Activated T-cell treated with anti-CD3 and anti-CD28 coated beads, Interleukin-2, amount 50 U/mL, for 4 hours (primary cell): ENCODE results near the gene OAS1. TPM values are rescaled to one million over a fixed set of nuclear protein-coding genes. Genes with fewer than 3 reads are reported as not detected.

Experiments
- ATAC-seq, 2 donors: fragments of 200-7000 bp; cut with Tn5 transposase; one replicate each; pipeline ENCODE4 v1.10.0; 2021
- DNase-seq: peaks from one replicate; pipeline ENCODE4 v3.0.0-alpha.2; 2020
- H3K27me3 Mint-ChIP-seq: one replicate; pipeline ENCODE4 v1.8.0; 2021; ENCODE audit warnings: low read depth, mixed read lengths
- H3K36me3 Mint-ChIP-seq: one replicate; pipeline ENCODE4 v1.8.0; 2022; ENCODE audit warnings: mixed read lengths; ENCODE audit not compliant: insufficient read depth
- H3K4me1 Mint-ChIP-seq: one replicate; pipeline ENCODE4 v1.8.0; 2021; ENCODE audit warnings: low read depth, mixed read lengths
- H3K4me3 Mint-ChIP-seq: one replicate; pipeline ENCODE4 v1.8.0; 2021; ENCODE audit warnings: mild to moderate bottlenecking, moderate library complexity, mixed read lengths
- H3K9me3 Mint-ChIP-seq: one replicate; pipeline ENCODE4 v1.8.0; 2021; ENCODE audit warnings: mixed read lengths
- total RNA-seq, 3 donors: library from RNA; stranded (reverse); gene quantifications; one replicate each; pipeline ENCODE4 v1.2.1, GENCODE V29; 2021

OAS1 gene
- total RNA-seq: 1 to 10 TPM; 3.2 to 7.8 (median 4.0) TPM

DNA sequence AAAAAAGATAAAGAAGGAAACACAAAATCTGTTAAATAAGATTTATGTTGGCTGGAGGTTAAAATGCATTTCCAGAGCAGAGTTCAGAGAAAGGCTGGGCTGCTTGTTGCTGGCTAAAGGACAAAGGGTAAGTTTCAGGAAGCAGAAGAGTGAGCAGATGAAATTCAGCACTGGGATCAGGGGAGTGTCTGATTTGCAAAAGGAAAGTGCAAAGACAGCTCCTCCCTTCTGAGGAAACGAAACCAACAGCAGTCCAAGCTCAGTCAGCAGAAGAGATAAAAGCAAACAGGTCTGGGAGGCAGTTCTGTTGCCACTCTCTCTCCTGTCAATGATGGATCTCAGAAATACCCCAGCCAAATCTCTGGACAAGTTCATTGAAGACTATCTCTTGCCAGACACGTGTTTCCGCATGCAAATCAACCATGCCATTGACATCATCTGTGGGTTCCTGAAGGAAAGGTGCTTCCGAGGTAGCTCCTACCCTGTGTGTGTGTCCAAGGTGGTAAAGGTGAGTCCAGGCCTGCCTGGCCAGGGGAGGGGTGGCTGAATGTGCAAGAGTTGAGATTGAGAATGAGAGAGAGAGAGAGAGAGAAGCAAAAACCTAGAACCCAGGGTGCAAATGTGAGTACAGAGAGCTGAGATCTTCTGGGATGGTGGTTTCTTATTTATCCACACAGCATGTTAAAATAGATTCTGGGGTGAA lies at the start of gene OAS1:
OAS1 (plus strand) TSS at position 251 of the 703 bp plus-strand sequence; CDS start at position 329, 78 bp downstream.
- Mint-ChIP-seq H3K27me3 (no peaks in the 10 kb centered on the region), H3K36me3 (peaks cover 13% of the 10 kb centered on the region), H3K9me3 (no peaks in the 10 kb centered on the region), H3K4me1 (peaks cover 85% of the 10 kb centered on the region), H3K4me3 (peak within 1 kb of the TSS; percentile 97)
- ATAC-seq (peak; percentile 80 to 82), DNase-seq (no peak)

DNA sequence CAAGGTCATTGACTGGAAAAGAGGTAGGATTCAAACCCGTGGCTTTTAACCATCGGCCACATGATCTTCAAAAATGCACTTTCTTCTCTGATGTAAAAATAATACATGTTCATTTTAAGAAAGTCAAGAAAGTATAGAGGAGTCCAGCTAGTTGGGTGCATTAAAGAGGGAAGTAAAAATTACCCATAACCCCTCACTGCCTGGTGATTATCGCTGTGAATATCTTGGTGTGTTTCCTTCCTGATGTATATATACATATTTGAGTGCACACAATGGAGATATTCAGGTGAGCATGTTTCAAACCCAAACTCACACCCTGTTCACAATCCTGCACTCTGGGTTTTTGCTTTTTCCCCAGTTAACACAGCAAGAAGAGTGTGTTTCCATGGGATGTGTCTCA lies 47.5 kb upstream of the OAS1 start:
- Mint-ChIP-seq H3K9me3 (no peaks in the 10 kb centered on the region), H3K4me1 (no peaks in the 10 kb centered on the region), H3K36me3 (no peaks in the 10 kb centered on the region), H3K4me3 (no peak overlapping the region), H3K27me3 (peaks cover 36% of the 10 kb centered on the region)
- no peak for DNase-seq
- ATAC-seq: no peak

DNA sequence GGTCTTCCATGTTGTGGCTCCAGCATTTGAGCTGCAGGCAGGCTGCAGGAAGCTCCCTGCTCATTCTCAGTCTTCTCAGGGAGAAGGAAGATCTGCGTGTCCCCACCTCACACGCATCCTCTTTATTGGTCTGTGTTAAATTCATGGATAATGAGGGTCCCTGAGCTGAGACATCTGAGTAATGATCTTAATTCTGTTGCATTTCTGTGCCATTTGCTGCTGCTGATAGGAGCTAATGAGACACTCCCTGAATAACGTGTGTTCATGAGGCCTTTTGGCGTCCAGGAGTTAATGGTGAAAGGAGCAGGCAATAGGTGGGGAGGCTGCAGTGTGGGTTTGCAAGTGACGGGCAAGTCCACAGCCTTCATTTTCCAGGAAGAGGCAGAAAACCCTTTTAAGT lies 46.6 kb upstream of the OAS1 start:
- Mint-ChIP-seq H3K4me1 (no peaks in the 10 kb centered on the region), H3K36me3 (no peaks in the 10 kb centered on the region), H3K4me3 (no peak overlapping the region), H3K27me3 (peaks cover 35% of the 10 kb centered on the region), H3K9me3 (no peaks in the 10 kb centered on the region)
- no peak for DNase-seq
- no peak for ATAC-seq

DNA sequence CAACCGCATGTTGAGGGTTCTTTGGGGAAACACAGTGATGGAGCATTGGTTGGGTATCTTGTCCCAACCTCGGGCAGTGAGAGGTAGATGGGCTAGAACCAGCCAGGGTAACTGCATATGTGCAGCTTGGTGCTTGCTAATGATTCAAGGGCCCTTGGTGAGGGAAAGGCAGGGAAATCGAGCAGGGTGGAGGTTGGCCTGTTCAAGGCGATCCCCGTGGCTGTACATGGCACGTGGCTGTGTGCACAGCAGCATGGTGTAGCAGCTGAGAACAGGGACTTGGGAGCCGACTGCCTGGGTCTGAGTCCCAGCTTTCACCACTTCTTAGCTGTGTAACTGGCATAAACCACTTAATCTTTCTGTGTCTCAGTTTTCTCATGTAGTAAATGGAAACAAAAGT lies 45.5 kb upstream of the OAS1 start:
- Mint-ChIP-seq H3K4me1 (no peaks in the 10 kb centered on the region), H3K4me3 (no peak overlapping the region), H3K36me3 (no peaks in the 10 kb centered on the region), H3K9me3 (no peaks in the 10 kb centered on the region), H3K27me3 (peaks cover 29% of the 10 kb centered on the region)
- no peak for ATAC-seq
- no peak for DNase-seq

DNA sequence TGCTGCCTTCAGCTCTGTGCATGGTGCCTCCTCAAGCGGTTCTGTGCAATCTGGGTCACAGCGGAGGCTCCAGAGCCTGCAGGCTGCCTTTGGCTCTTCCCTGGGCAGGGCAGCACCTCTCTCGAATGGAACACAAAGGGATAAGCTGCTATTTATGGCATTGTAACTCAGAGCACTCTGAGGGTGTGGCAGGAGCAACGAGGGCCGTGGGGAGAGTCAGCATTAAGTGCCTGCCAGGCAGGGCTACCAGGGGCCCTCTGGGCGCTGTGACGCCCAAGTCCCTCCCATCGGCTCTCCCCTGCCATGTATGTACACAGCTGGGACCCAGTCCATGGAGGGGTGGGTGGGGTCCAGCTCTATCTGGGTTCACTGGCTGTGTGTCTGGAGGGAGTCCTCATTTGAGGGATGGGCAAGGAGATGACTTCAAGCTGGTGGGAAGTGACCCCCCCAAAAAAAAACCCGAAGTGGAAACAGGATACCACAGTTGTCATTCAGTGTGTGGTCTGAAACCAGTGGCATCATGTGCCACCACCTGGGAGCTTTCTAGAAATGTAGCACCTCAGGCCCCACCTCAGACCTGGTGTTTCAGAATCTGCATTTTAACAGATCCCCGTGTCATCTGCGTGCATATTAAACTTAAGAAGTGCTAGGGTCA lies 44.0 kb upstream of the OAS1 start:
- no peak for DNase-seq
- no peak overlapping the region for H3K4me3 Mint-ChIP-seq
- no peaks in the 10 kb centered on the region for H3K4me1 Mint-ChIP-seq
- ATAC-seq: no peak
- peaks cover 28% of the 10 kb centered on the region for H3K27me3 Mint-ChIP-seq
- no peaks in the 10 kb centered on the region for H3K9me3 Mint-ChIP-seq
- no peaks in the 10 kb centered on the region for H3K36me3 Mint-ChIP-seq

DNA sequence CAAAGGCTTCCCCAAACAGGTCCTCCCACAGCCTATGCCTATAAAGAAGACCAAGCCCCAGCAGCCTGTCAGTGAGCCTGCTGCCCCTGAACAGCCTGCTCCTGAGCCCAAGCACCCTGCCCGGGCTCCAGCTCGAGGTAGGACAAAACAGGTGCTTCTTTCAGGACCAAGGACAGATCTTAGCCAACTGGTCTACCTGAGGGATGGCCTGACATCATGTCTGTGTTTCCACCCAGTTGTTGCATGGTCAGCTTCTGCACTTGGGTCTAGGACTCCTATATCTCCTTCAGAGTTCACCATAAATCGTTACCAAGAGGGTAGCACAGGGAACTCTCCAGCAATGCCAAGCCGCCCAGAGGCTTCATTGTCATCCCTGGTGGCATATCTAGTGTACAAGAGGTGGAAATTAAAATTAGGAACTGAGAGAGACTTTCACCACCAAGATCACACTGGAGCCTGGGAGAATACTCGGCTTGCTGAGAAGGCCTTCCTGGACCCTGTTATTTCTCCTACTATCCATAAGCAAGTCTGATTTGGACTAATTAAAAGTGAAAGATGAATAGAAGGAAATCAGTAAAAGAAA lies 38.2 kb upstream of the OAS1 start:
- H3K27me3 Mint-ChIP-seq: peaks cover 26% of the 10 kb centered on the region

DNA sequence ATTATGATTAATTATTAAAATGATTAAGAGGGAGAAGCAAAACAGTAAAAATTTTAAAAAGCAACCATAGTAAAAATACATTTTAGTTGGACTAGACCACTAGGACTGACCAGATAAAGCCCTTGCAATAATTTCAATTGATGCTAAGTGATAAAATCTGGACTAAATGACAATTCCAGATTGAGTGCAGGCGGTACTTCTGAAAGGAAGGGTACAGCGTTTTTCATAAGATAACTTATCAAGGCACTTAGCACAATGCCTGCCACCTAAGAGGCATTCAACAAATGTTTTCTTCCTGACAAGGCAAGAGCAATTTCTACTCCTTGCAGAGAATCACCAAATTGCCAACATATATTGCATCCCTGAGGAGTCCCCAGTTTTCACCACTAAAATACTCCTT lies 37.7 kb upstream of the OAS1 start:
- DNase-seq: no peak
- ATAC-seq: no peak
- no peaks in the 10 kb centered on the region for H3K36me3 Mint-ChIP-seq
- no peaks in the 10 kb centered on the region for H3K4me1 Mint-ChIP-seq
- H3K4me3 Mint-ChIP-seq: no peak overlapping the region
- no peaks in the 10 kb centered on the region for H3K9me3 Mint-ChIP-seq
- peaks cover 32% of the 10 kb centered on the region for H3K27me3 Mint-ChIP-seq

More for the DNA sequence above, 38.2 kb upstream of the OAS1 start:
- Mint-ChIP-seq H3K9me3 (no peaks in the 10 kb centered on the region), H3K36me3 (no peaks in the 10 kb centered on the region), H3K4me1 (no peaks in the 10 kb centered on the region), H3K4me3 (no peak overlapping the region)
- ATAC-seq (no peak), DNase-seq (no peak)

DNA sequence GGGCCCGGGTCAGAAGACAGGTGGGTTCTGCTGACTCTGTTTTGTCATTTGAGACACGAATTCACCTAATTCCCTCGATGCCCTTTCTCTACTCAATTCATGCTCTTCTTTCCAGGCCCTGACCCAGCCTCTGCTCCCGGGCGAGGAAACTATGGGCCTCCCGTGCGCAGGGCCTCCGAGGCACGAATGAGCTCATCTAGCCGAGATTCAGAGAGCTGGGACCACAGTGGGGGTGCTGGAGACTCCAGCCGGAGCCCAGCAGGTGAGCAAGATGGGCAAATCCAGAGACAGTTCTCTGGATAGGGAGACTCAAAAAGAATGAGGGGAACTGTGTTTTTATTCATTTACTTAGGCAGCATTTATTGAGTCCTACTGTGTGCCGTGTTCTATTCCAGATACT lies 37.0 kb upstream of the OAS1 start:
- peaks cover 39% of the 10 kb centered on the region for H3K27me3 Mint-ChIP-seq
- H3K9me3 Mint-ChIP-seq: no peaks in the 10 kb centered on the region

DNA sequence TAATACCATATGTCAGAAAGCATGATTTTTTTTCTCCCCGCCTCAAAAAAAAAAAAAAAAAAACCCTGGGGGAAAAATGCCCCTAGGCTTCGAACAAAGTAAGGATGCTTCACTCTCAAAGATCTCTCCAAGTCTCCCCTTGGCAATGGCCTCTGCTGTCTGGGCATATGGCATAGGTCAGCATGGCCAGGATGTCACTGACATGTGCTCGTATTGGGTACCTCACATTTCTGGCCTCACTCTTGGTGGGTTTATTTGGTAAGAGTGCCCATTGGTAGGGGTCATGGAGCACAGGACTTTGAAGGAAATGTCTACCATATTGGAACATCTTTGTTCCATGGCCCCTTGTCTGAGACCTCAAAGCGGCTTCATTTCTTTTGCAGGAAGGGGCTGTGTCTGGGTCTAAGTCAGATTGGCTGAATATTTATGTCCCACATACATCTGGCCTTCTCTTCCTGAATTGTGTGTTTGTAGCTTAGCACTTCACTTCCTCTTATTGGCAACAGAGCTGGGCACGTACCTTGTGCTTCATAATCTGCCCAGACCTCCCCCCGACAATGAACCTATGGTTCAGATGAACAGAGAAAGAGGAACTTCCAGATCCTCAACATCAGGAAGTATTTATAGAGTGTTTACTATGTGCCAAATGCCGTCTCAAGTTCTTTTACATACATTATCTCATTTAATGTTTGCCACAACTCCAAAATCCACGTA lies 36.3 kb upstream of the OAS1 start:
- no peaks in the 10 kb centered on the region for H3K9me3 Mint-ChIP-seq
- DNase-seq (no peak), ATAC-seq (no peak)
- H3K36me3 Mint-ChIP-seq: no peaks in the 10 kb centered on the region
- H3K4me3 Mint-ChIP-seq: no peak overlapping the region
- H3K27me3 Mint-ChIP-seq: peaks cover 41% of the 10 kb centered on the region
- H3K4me1 Mint-ChIP-seq: no peaks in the 10 kb centered on the region

More for the DNA sequence above, 37.0 kb upstream of the OAS1 start:
- Mint-ChIP-seq H3K4me1 (no peaks in the 10 kb centered on the region), H3K36me3 (no peaks in the 10 kb centered on the region), H3K4me3 (no peak overlapping the region)
- ATAC-seq (no peak), DNase-seq (no peak)

DNA sequence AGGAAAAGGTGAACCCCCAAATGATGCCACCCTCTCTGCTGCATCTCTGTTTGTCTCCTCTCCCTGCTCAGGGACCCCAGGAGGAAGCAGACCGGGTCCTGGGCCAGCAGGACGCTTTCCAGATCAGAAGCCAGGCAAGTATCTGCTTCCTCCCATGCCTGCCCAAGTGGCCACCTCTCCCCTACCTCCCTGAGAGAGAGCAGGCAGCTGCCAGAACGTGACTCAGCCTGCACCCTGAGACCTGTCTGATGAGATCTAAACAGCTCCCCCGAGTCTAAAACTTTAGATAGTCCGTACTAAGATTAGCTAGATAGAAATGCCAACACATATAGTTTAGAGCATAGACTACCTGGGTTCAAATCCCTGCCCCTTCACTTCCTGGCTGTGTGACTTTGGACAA lies 31.2 kb upstream of the OAS1 start:
- no peaks in the 10 kb centered on the region for H3K9me3 Mint-ChIP-seq
- ATAC-seq (no peak), DNase-seq (no peak)
- no peak overlapping the region for H3K4me3 Mint-ChIP-seq
- H3K4me1 Mint-ChIP-seq: no peaks in the 10 kb centered on the region
- H3K27me3 Mint-ChIP-seq: peaks cover 58% of the 10 kb centered on the region
- no peaks in the 10 kb centered on the region for H3K36me3 Mint-ChIP-seq

DNA sequence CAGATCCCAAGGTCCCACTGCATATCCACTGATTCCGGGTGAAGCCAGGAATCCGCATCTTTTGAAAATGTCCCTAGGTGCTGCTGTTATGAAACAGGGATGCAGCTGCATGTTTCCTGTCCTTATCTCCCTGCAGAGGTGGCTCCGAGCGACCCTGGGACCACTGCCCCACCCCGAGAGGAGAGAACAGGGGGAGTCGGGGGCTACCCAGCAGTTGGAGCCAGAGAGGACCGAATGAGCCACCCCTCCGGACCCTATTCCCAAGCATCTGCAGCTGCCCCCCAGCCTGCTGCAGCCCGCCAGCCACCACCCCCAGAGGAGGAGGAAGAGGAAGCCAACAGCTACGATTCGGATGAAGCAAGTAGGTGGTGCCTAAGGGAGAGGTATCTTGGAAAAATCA lies 30.3 kb upstream of the OAS1 start:
- H3K4me3 Mint-ChIP-seq: no peak overlapping the region
- H3K27me3 Mint-ChIP-seq: peaks cover 58% of the 10 kb centered on the region
- DNase-seq: no peak
- ATAC-seq: no peak
- no peaks in the 10 kb centered on the region for H3K9me3 Mint-ChIP-seq
- no peaks in the 10 kb centered on the region for H3K4me1 Mint-ChIP-seq
- no peaks in the 10 kb centered on the region for H3K36me3 Mint-ChIP-seq

DNA sequence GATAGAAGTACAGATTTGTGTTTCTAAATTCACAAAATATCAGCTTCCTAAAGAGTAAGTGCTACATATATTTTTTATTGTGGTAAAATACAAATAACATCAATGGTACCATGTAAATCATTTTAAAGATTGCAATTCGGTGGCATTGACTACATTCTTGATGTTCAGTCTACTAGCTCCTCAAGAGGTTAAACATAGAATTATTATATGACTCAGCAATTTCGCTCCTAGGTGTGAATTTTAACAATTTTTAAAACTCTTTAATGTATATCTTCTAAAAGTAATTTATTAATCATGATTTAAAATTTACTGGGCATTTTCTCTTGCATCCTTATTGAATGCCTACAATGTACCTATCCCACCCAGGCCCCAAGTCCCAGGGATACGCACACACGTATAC lies 29.8 kb upstream of the OAS1 start:
- peaks cover 57% of the 10 kb centered on the region for H3K27me3 Mint-ChIP-seq
- no peak for ATAC-seq
- H3K4me3 Mint-ChIP-seq: no peak overlapping the region
- DNase-seq: no peak
- no peaks in the 10 kb centered on the region for H3K36me3 Mint-ChIP-seq
- H3K9me3 Mint-ChIP-seq: no peaks in the 10 kb centered on the region
- no peaks in the 10 kb centered on the region for H3K4me1 Mint-ChIP-seq

DNA sequence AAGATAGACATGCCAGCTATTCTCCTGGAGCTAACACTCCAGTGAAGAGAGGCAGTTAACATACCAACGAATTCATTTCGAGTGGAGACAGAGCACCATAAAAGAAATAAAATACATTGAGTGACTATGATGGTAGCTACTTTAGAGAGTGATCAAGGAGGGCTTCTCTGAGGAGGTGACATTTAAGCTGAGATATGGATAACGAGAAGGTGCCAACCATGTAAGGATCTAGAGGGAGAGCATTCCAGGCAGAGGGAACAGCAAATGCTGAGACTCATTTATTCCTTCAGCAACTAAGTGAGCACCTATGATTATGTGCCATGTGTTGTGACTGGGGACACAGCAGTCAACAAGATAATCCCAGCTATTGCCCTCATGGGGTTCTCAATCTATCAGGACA lies 28.3 kb upstream of the OAS1 start:
- ATAC-seq (no peak), DNase-seq (no peak)
- no peak overlapping the region for H3K4me3 Mint-ChIP-seq
- no peaks in the 10 kb centered on the region for H3K4me1 Mint-ChIP-seq
- H3K9me3 Mint-ChIP-seq: no peaks in the 10 kb centered on the region
- peaks cover 51% of the 10 kb centered on the region for H3K27me3 Mint-ChIP-seq
- H3K36me3 Mint-ChIP-seq: no peaks in the 10 kb centered on the region

DNA sequence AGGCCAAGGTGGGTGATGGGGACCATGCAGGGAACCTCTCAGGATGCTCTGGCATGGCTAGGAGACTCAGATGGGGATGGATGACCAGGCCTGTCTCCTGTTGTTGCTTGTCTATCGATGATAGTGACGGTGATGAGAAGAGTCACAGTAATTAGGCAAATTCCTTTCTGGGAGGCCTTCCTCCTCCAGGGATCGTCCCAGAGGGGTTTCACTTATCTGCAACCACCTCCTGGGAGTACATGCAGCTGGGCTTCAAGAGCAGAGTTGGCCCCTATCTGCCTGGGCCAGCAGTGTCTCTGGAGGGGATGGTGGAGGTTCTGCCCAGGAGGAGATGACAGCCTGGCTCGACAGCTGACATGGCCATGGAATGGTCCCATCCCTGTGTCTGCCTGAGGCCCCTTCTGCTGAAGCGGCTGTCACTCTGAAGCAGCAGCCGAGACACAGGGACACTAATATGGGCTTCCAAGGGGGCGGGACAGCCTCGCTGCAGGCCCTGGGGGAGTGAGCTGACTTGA lies 27.5 kb upstream of the OAS1 start:
- no peaks in the 10 kb centered on the region for H3K9me3 Mint-ChIP-seq
- ATAC-seq (no peak), DNase-seq (no peak)
- no peaks in the 10 kb centered on the region for H3K36me3 Mint-ChIP-seq
- H3K4me3 Mint-ChIP-seq: no peak overlapping the region
- no peaks in the 10 kb centered on the region for H3K4me1 Mint-ChIP-seq
- H3K27me3 Mint-ChIP-seq: peaks cover 45% of the 10 kb centered on the region
